HUES6 (cell line): ENCODE results near the gene PSMA1.

Experiments
- H3K27ac ChIP-seq: 2 replicates; pipeline ENCODE4 v1.7.0; 2013; ENCODE audit warnings: low read depth, mild to moderate bottlenecking, low read length, inconsistent platforms
- H3K27me3 ChIP-seq: 2 replicates; pipeline ENCODE4 v1.6.1; 2013; ENCODE audit warnings: low read length; ENCODE audit not compliant: control insufficient read depth, insufficient read depth
- H3K36me3 ChIP-seq: 2 replicates; pipeline ENCODE4 v1.6.1; 2013; ENCODE audit warnings: low read length; ENCODE audit not compliant: control insufficient read depth, insufficient read depth
- H3K4me1 ChIP-seq: 2 replicates; pipeline ENCODE4 v1.6.1; 2013; ENCODE audit warnings: low read length; ENCODE audit not compliant: control insufficient read depth, insufficient read depth
- H3K4me3 ChIP-seq: 2 replicates; pipeline ENCODE4 v1.5.1; 2013; ENCODE audit warnings: low read depth, low read length
- H3K9ac ChIP-seq: one replicate; pipeline ENCODE4 v1.6.1; 2013; ENCODE audit warnings: mild to moderate bottlenecking, low read length
- H3K9me3 ChIP-seq: 2 replicates; pipeline ENCODE4 v1.6.1; 2013; ENCODE audit warnings: low read depth, low read length; ENCODE audit not compliant: control insufficient read depth, insufficient read depth

PSMA1 gene

DNA sequence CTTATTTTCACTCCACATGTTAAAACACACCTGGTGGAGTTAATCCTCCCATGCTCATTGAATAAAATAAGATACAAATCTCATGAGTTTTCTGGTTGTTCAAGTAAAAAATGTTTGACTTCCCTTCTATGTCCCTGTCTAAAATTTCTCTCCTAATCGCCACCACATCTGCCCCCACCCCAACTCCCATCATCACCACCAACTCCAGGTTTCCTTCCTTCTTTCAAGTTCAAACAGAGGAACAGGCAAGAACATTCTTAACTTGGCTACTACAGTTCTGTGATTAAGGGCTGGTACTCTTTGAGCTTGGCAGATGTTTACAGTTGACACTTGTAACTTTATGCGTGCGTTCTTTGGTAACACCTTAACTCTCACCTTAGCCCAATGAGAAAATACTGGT is 9.1 kb upstream of the PSMA1 start:
- Histone ChIP-seq H3K27me3 (no peaks in the 10 kb centered on the region), H3K4me3 (no peak overlapping the region), H3K27ac (no peak overlapping the region), H3K9ac (no peak overlapping the region), H3K36me3 (no peaks in the 10 kb centered on the region), H3K4me1 (peaks cover 12% of the 10 kb centered on the region), H3K9me3 (no peaks in the 10 kb centered on the region)

- H3K27me3 ChIP-seq = no peaks in the 10 kb centered on the region
- no peaks in the 10 kb centered on the region for H3K9me3 ChIP-seq
- H3K27ac ChIP-seq = no peak overlapping the region
- H3K4me3 ChIP-seq = no peak overlapping the region
- H3K4me1 ChIP-seq = no peaks in the 10 kb centered on the region
- H3K9ac ChIP-seq = no peak overlapping the region
- peaks cover 10% of the 10 kb centered on the region for H3K36me3 ChIP-seq
These were observed 2.6 kb upstream of the PSMA1 start for GRCh38 chr11:14522801-14523200.

- Histone ChIP-seq H3K4me1 (no peaks in the 10 kb centered on the region), H3K9me3 (no peaks in the 10 kb centered on the region), H3K27ac (no peak overlapping the region), H3K4me3 (no peak overlapping the region), H3K27me3 (no peaks in the 10 kb centered on the region), H3K36me3 (peaks cover 16% of the 10 kb centered on the region), H3K9ac (no peak overlapping the region)
These were observed 2.1 kb upstream of the PSMA1 start for GRCh38 chr11:14522245-14522644.

DNA sequence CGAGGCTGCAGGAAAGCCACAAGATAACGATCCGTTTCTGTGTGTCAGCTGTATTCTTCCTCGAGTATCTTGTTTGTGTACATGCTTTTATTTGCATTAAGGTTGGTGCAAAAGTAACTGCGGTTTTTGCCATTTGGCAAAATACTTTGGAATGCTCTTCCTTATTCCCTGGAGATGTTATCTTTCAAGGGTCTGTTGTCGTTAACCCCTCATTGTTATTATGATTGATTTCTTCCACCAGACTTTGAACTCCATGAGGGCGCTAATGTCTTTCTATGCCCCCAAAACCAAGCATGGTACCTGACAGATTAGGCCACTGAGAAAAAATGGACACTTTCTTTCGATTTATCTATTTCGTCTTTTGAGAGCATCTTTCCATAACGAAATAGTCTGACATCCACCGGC is 563 bp upstream of the PSMA1 start:
- peak overlapping the region; percentile 88 for H3K4me3 ChIP-seq
- H3K27me3 ChIP-seq = no peaks in the 10 kb centered on the region
- H3K36me3 ChIP-seq = peaks cover 29% of the 10 kb centered on the region
- no peaks in the 10 kb centered on the region for H3K9me3 ChIP-seq
- no peak overlapping the region for H3K27ac ChIP-seq
- H3K4me1 ChIP-seq = no peaks in the 10 kb centered on the region
- H3K9ac ChIP-seq = peak overlapping the region; percentile 58

DNA sequence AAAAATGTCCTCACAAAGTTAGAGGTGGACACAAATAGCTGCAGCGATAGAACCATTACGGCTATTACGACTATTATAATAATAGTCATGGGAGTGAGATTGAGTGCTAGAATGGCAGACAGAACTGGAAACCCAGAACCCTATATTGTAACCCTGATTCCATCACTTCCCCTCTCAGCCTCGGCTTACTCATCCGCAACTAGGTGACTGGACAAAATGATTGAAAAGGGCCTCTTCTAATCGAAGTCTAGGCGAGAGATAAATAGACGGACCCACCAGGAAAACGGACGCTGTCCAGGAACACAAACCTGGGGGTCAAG is 629 bp downstream of the PSMA1 start:
- H3K9me3 ChIP-seq = no peaks in the 10 kb centered on the region
- H3K4me1 ChIP-seq = no peaks in the 10 kb centered on the region
- H3K9ac ChIP-seq = peak overlapping the region; percentile 94
- H3K36me3 ChIP-seq = peaks cover 40% of the 10 kb centered on the region
- no peaks in the 10 kb centered on the region for H3K27me3 ChIP-seq
- peak overlapping the region; percentile 88 for H3K4me3 ChIP-seq
- H3K27ac ChIP-seq = peak overlapping the region; percentile 89

DNA sequence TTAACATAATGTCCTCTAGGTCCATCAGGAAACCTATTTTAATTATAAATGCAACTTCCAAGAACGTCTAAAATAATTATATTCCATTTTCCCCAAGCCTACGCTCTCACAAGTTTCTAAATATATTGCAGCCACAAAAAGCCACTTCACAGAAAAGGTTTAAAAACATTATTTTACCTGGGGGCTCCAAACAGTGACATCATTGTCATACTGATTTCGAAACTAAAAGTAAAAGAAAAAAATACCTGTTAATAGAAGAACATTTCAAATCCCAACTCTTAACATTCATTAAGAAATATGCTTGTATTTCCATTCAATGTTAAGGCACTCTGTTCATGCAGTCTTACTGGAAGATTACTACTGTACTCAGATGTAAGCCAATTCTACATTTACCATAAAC is 1.4 kb downstream of the PSMA1 start:
- H3K9ac ChIP-seq = peak overlapping the region; percentile 94
- no peaks in the 10 kb centered on the region for H3K4me1 ChIP-seq
- H3K36me3 ChIP-seq = peaks cover 47% of the 10 kb centered on the region
- peak overlapping the region; percentile 88 for H3K4me3 ChIP-seq
- no peaks in the 10 kb centered on the region for H3K27me3 ChIP-seq
- no peaks in the 10 kb centered on the region for H3K9me3 ChIP-seq
- no peak overlapping the region for H3K27ac ChIP-seq

- H3K27me3 ChIP-seq = no peaks in the 10 kb centered on the region
- no peak overlapping the region for H3K4me3 ChIP-seq
- no peak overlapping the region for H3K9ac ChIP-seq
- no peak overlapping the region for H3K27ac ChIP-seq
- no peaks in the 10 kb centered on the region for H3K9me3 ChIP-seq
- H3K36me3 ChIP-seq = peaks cover 89% of the 10 kb centered on the region
- no peaks in the 10 kb centered on the region for H3K4me1 ChIP-seq
These were observed 6.4 kb downstream of the PSMA1 start for GRCh38 chr11:14513800-14514199.

DNA sequence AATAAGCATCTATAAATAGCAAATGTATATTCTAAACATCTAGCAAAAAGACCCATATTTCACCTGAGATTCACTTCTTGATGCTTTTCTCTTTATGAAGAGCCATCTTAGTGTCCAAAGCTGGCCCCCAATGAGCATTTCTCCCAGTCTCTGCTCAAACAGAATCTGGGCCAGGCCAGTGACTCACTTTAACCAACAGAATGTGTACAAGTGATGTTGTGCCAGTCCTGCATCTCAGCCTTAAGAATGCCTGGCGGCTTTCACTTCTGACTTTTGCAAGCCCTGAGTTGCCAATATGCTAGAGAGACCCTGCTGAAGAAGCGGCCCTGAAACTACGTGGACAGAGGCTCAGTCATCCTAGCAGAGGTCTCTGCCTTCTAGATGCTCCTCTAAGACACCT is 13.7 kb downstream of the PSMA1 start:
- Histone ChIP-seq H3K36me3 (peaks cover 77% of the 10 kb centered on the region), H3K4me3 (no peak overlapping the region), H3K9me3 (no peaks in the 10 kb centered on the region), H3K9ac (no peak overlapping the region), H3K27me3 (no peaks in the 10 kb centered on the region), H3K4me1 (no peaks in the 10 kb centered on the region), H3K27ac (no peak overlapping the region)

GRCh38 chr11:14503023-14503422 is 17.2 kb downstream of the PSMA1 start:
- H3K9ac ChIP-seq = no peak overlapping the region
- H3K4me3 ChIP-seq = no peak overlapping the region
- no peak overlapping the region for H3K27ac ChIP-seq
- H3K36me3 ChIP-seq = peaks cover 50% of the 10 kb centered on the region
- no peaks in the 10 kb centered on the region for H3K27me3 ChIP-seq
- H3K4me1 ChIP-seq = no peaks in the 10 kb centered on the region
- H3K9me3 ChIP-seq = no peaks in the 10 kb centered on the region

DNA sequence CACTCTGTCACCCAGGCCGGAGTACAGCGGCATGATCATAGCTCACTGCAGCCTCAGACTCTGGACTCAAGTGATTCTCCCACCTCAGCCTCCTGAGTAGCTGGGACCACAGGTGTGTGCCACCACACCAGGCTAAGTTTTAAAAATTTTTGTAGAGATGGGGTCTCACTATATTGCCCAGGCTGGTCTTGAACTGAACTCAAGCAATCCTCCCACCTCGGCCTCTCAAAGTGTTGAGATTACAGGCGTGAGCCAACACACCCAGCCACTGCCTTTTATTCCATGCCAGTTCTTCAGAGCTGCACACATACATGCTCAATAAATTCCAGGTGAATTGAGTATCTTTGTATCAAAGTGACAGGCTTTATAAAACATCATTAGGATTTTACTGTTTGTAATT is 18.1 kb downstream of the PSMA1 start:
- H3K4me1 ChIP-seq = no peaks in the 10 kb centered on the region
- peaks cover 50% of the 10 kb centered on the region for H3K36me3 ChIP-seq
- no peaks in the 10 kb centered on the region for H3K27me3 ChIP-seq
- H3K9me3 ChIP-seq = no peaks in the 10 kb centered on the region
- no peak overlapping the region for H3K4me3 ChIP-seq
- H3K27ac ChIP-seq = no peak overlapping the region
- H3K9ac ChIP-seq = no peak overlapping the region

GRCh38 chr11:14500181-14500651 is 20.0 kb downstream of the PSMA1 start:
- peak overlapping the region; percentile 54 for H3K27ac ChIP-seq
- no peaks in the 10 kb centered on the region for H3K27me3 ChIP-seq
- H3K4me1 ChIP-seq = no peaks in the 10 kb centered on the region
- H3K36me3 ChIP-seq = peaks cover 45% of the 10 kb centered on the region
- peak overlapping the region; percentile 81 for H3K4me3 ChIP-seq
- H3K9ac ChIP-seq = peak overlapping the region; percentile 82
- no peaks in the 10 kb centered on the region for H3K9me3 ChIP-seq

GRCh38 chr11:14499560-14500180 is 20.5 kb downstream of the PSMA1 start, which contains the start of gene COPB1:
TSS of gene COPB1 (minus strand) at chr11:14499811. CDS start at chr11:14498928, 883 bp downstream.
- H3K9ac ChIP-seq = peak within 1 kb of the TSS; percentile 82
- H3K36me3 ChIP-seq = peaks cover 45% of the 10 kb centered on the region
- no peaks in the 10 kb centered on the region for H3K27me3 ChIP-seq
- no peaks in the 10 kb centered on the region for H3K9me3 ChIP-seq
- H3K27ac ChIP-seq = peak within 1 kb of the TSS; percentile 54
- no peaks in the 10 kb centered on the region for H3K4me1 ChIP-seq
- peak within 1 kb of the TSS; percentile 81 for H3K4me3 ChIP-seq
